PFSK-1 (cell line): ENCODE data around the gene CHST9.

Source experiments
- FOXP2 ChIP-seq: optimal IDR thresholded peaks from 2 replicates; pipeline ENCODE3; 2011; ENCODE audit warnings: borderline replicate concordance, control low read depth, inconsistent platforms; ENCODE audit not compliant: insufficient read depth; ENCODE audit errors: extremely low read length, extremely low read depth
- POLR2AphosphoS5 ChIP-seq: IDR thresholded peaks from 2 replicates; pipeline ENCODE4 v1.6.1; 2012; ENCODE audit warnings: low read depth, mild to moderate bottlenecking, control low read depth, low read length, moderate library complexity
- REST ChIP-seq, 2 experiments: IDR thresholded peaks; 2 replicates each; pipeline versions ENCODE4 v1.6.1 to v1.8.0; 2011 to 2012; ENCODE audit warnings: low read depth in 2 of 2, low read length in 2 of 2, control low read depth in 1 of 2, inconsistent platforms in 1 of 2, mild to moderate bottlenecking in 1 of 2, moderate library complexity in 1 of 2; ENCODE audit not compliant: insufficient read depth in 1 of 2
- SIN3A ChIP-seq: IDR thresholded peaks from 2 replicates; pipeline ENCODE4 v1.6.1; 2012; ENCODE audit warnings: mild to moderate bottlenecking, low read length, moderate library complexity, borderline replicate concordance; ENCODE audit not compliant: insufficient read depth
- TAF1 ChIP-seq: IDR thresholded peaks from 2 replicates; pipeline ENCODE4 v1.6.1; 2012; ENCODE audit warnings: low read length, control low read depth, borderline replicate concordance; ENCODE audit not compliant: insufficient read depth

Gene CHST9

GRCh38 chr18:26948703-26949102 is 236.4 kb downstream of the CHST9 start:
- no peak for TF ChIP-seq REST (IDR thresholded peaks at IDR 0.05; ENCODE audit: insufficient read depth in 1 of 2, low read depth in 2 of 2, low read length in 2 of 2)
- no peak for TF ChIP-seq SIN3A
- no peak for TF ChIP-seq FOXP2
- no peak for TF ChIP-seq POLR2AphosphoS5
- TF ChIP-seq TAF1: no peak

GRCh38 chr18:26943906-26944305 is 241.2 kb downstream of the CHST9 start:
- TF ChIP-seq TAF1 (no peak), SIN3A (no peak), FOXP2 (no peak), POLR2AphosphoS5 (no peak), REST (IDR thresholded peaks at IDR 0.05; ENCODE audit: insufficient read depth in 1 of 2, low read depth in 2 of 2, low read length in 2 of 2) (no peak)

GRCh38 chr18:26941584-26941983 is 243.5 kb downstream of the CHST9 start:
- TF ChIP-seq REST (IDR thresholded peaks at IDR 0.05; ENCODE audit: insufficient read depth in 1 of 2, low read depth in 2 of 2, low read length in 2 of 2) (no peak), TAF1 (no peak), SIN3A (no peak), POLR2AphosphoS5 (no peak), FOXP2 (no peak)

DNA sequence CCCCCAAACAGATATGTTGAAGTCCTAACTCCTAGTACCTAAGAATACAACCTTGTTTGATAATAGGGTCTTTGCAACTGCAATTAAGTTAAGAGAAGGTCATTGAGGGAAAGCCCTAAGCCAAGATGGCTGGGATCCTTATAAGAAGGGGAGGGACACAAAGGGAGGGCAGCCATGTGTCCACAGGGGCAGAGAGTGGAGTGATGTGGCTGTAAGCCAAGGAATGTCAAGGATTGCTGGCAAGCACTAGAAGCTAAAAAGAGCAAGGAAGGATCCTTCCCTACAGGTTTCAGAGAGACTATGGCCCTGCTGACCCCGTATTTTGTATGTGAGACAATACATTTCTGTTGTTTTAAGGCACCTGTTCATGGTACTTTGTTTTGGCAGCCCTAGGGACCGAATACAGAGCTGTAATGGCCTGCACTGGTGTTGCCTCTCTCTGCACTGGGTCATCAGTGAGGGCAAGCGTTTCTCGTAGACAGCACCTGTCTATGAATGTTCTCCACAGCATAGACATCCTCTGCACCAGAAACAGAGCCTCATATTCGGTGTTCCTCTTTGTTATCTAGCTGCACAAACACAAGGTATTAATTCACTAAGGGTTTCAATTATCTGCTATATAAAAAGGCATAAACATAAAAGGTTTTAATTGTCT is 244.2 kb downstream of the CHST9 start:
- TF ChIP-seq TAF1 (no peak), SIN3A (no peak), REST (IDR thresholded peaks at IDR 0.05; ENCODE audit: insufficient read depth in 1 of 2, low read depth in 2 of 2, low read length in 2 of 2) (no peak), FOXP2 (no peak), POLR2AphosphoS5 (no peak)
